ENCODE measurements around the gene TSPAN5.

Gene TSPAN5

DNA sequence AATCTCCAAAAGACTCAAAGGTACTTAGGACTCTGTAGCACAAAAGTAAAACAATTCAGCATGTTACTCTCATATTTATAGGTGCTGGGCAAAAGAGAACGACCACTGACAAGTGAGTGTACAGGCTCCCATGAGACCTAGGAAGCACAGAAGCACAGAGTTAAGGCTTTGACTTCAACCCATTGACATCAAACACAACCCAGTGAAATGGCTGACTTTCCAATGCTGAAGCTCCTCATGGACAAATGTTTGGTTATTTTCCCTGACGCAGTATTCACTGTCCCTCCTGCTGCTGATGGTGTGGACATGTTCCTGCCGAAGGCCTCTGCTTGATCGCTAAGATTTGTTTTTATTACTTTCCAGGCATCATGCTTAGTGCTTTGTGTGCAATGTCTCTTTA, 148.7 kb downstream of the TSPAN5 start:
- H3K27ac Mint-ChIP-seq: no peak overlapping the region
- ATAC-seq (no peak), DNase-seq (ENCODE audit: low spot score in 2 of 2) (no peak)
- peaks cover 46% of the 10 kb centered on the region for H3K4me1 Mint-ChIP-seq
- no peaks in the 10 kb centered on the region for H3K36me3 Mint-ChIP-seq
- H3K4me3 Mint-ChIP-seq: no peak overlapping the region
- H3K9me3 Mint-ChIP-seq: no peaks in the 10 kb centered on the region

GRCh38 chr4:98508829-98509598, 149.4 kb downstream of the TSPAN5 start:
- Mint-ChIP-seq H3K4me3 (no peak overlapping the region), H3K36me3 (no peaks in the 10 kb centered on the region), H3K4me1 (peaks cover 42% of the 10 kb centered on the region), H3K9me3 (no peaks in the 10 kb centered on the region), H3K27ac (no peak overlapping the region)
- no peak for DNase-seq (ENCODE audit: low spot score in 2 of 2)
- ATAC-seq: no peak

GRCh38 chr4:98508248-98508647, 150.2 kb downstream of the TSPAN5 start:
- peaks cover 40% of the 10 kb centered on the region for H3K4me1 Mint-ChIP-seq
- no peaks in the 10 kb centered on the region for H3K36me3 Mint-ChIP-seq
- no peaks in the 10 kb centered on the region for H3K9me3 Mint-ChIP-seq
- DNase-seq (ENCODE audit: low spot score in 2 of 2) (no peak), ATAC-seq (no peak)
- H3K27ac Mint-ChIP-seq: no peak overlapping the region
- no peak overlapping the region for H3K4me3 Mint-ChIP-seq

DNA sequence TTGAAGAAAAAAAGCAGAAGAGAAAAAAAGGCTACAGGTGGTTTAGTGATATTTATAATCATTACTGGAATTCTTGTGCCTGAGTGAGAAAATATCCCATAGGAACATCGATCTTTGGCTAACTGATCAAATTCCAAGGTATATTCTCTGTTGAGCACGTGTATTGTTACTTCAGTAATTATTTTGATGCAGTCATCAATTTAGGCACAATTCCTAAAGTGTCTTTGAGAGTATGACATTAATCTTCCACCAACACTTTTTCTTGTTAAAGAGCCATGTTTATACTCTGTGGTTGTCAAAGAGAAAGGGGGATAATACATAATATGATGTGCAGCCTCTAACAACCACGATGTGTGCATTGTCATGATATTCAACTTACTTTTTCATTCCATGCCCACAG, 151.1 kb downstream of the TSPAN5 start:
- Mint-ChIP-seq H3K4me1 (peaks cover 39% of the 10 kb centered on the region), H3K36me3 (no peaks in the 10 kb centered on the region)

DNA sequence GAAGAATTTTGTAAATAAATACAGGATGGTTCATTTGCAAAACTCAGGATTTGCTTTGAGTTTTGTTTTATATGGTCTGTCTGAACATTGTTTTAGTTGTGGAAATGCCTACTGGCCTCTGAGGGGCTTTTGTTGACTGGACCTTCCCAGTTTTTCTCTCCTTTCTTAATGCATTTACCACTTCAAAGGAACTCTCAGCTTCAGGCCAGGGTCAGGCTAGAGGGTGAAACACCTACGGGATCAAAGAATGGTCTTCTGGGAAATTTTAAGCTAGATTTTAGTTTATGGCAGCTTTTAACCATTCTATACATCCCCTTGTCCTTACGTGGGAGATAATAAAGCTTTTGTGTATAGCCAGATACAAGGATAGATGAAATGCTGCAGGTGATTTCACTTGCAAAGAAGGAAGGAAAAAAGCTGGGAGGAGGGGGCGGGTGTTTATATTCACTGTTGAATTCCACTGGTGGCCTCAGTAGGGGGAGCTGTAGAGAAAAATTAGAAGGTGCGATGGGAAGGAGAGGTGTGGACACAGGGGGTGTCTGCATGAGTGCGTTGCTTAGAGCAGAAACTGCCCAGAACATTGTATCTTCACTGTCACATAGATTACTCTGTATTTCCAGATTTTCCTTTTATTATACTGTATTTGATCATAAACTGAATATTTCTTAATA, 151.8 kb downstream of the TSPAN5 start:
- no peak for DNase-seq (ENCODE audit: low spot score in 2 of 2)
- H3K9me3 Mint-ChIP-seq: no peaks in the 10 kb centered on the region
- no peak overlapping the region for H3K4me3 Mint-ChIP-seq
- no peaks in the 10 kb centered on the region for H3K36me3 Mint-ChIP-seq
- peaks cover 45% of the 10 kb centered on the region for H3K4me1 Mint-ChIP-seq
- ATAC-seq: no peak
- H3K27ac Mint-ChIP-seq: no peak overlapping the region

More for the DNA sequence above, 151.1 kb downstream of the TSPAN5 start:
- Mint-ChIP-seq H3K4me3 (no peak overlapping the region), H3K9me3 (no peaks in the 10 kb centered on the region), H3K27ac (no peak overlapping the region)
- DNase-seq (ENCODE audit: low spot score in 2 of 2) (no peak), ATAC-seq (no peak)

DNA sequence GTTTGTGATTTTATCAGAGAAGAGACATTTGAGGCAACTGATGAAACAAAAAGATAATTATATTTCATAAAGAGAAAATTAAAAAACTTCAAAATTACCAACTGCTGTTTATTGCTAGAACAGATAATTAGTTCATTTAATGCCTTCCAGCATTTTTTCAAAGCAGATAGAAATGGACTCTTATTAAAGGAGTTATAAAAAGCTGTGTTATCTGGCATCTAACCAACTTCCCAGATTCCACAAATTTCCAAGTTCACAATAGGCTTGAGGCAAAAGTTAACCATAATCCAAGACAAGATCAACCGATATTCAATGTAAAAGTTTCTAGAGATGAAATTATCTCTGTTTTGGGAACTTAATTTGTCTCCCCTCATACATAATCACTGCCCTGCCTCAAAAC, 152.4 kb downstream of the TSPAN5 start:
- H3K9me3 Mint-ChIP-seq: no peaks in the 10 kb centered on the region
- no peak overlapping the region for H3K4me3 Mint-ChIP-seq
- H3K4me1 Mint-ChIP-seq: peaks cover 45% of the 10 kb centered on the region
- DNase-seq (ENCODE audit: low spot score in 2 of 2) (no peak), ATAC-seq (no peak)
- H3K36me3 Mint-ChIP-seq: no peaks in the 10 kb centered on the region
- H3K27ac Mint-ChIP-seq: no peak overlapping the region

DNA sequence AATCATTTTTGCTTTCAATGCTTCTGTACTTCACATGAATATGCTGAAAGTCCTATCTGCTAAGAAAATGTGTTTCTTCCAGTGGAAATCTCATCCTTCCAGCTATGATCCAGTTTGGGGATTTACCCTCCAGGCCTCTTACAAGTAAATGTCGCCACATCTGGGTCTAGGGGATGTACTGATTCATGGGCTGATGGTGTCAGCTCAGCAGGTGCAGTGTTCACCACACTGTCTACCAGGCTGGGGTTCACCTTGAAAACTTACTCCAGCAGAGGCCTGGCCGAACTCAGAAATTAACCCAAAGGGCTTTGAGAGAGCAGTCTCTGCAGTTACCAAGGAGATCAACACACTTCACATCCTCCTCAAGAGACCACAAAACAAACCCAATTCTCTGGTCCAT, 154.3 kb downstream of the TSPAN5 start:
- no peaks in the 10 kb centered on the region for H3K9me3 Mint-ChIP-seq
- H3K27ac Mint-ChIP-seq: no peak overlapping the region

DNA sequence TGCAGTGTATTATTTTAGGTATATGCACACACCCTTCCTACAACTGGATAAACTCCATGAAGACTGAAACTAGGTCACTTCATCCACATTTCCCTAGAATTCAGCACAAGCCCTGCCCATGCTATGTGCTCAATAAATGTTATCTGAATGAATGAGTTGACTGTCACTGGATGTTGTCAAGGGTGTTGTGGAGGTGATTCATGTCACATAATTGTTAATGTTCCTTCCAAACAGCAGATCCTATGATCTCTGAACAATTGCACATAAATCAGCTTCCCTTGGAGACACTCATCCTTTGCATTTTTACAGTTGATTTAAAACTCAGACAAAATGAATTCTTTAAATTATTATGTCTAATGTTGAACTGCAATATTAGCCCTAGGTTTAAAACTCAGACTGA, 154.7 kb downstream of the TSPAN5 start:
- no peak for ATAC-seq
- Mint-ChIP-seq H3K36me3 (no peaks in the 10 kb centered on the region), H3K4me3 (no peak overlapping the region), H3K9me3 (no peaks in the 10 kb centered on the region), H3K27ac (no peak overlapping the region), H3K4me1 (peaks cover 27% of the 10 kb centered on the region)
- DNase-seq (ENCODE audit: low spot score in 2 of 2): no peak

More for the DNA sequence above, 154.3 kb downstream of the TSPAN5 start:
- peaks cover 28% of the 10 kb centered on the region for H3K4me1 Mint-ChIP-seq
- H3K4me3 Mint-ChIP-seq: no peak overlapping the region
- no peak for ATAC-seq
- DNase-seq (ENCODE audit: low spot score in 2 of 2): no peak
- no peaks in the 10 kb centered on the region for H3K36me3 Mint-ChIP-seq

- peak overlapping the region; percentile 27 for H3K27ac Mint-ChIP-seq
- peaks cover 28% of the 10 kb centered on the region for H3K4me1 Mint-ChIP-seq
- H3K36me3 Mint-ChIP-seq: no peaks in the 10 kb centered on the region
- no peaks in the 10 kb centered on the region for H3K9me3 Mint-ChIP-seq
- no peak for DNase-seq (ENCODE audit: low spot score in 2 of 2)
- no peak overlapping the region for H3K4me3 Mint-ChIP-seq
- no peak for ATAC-seq
These were observed 155.8 kb downstream of the TSPAN5 start for GRCh38 chr4:98502624-98503023.

- H3K4me3 Mint-ChIP-seq: no peak overlapping the region
- no peaks in the 10 kb centered on the region for H3K36me3 Mint-ChIP-seq
- H3K4me1 Mint-ChIP-seq: peaks cover 28% of the 10 kb centered on the region
- DNase-seq (ENCODE audit: low spot score in 2 of 2): no peak
- ATAC-seq: no peak
- no peaks in the 10 kb centered on the region for H3K9me3 Mint-ChIP-seq
- H3K27ac Mint-ChIP-seq: no peak overlapping the region
These were observed 156.4 kb downstream of the TSPAN5 start for GRCh38 chr4:98502031-98502430.

- ATAC-seq (no peak), DNase-seq (ENCODE audit: low spot score in 2 of 2) (no peak)
- no peaks in the 10 kb centered on the region for H3K9me3 Mint-ChIP-seq
- peaks cover 32% of the 10 kb centered on the region for H3K4me1 Mint-ChIP-seq
- H3K27ac Mint-ChIP-seq: no peak overlapping the region
- H3K36me3 Mint-ChIP-seq: no peaks in the 10 kb centered on the region
- no peak overlapping the region for H3K4me3 Mint-ChIP-seq
These were observed 157.0 kb downstream of the TSPAN5 start for GRCh38 chr4:98501383-98501782.

- Mint-ChIP-seq H3K9me3 (no peaks in the 10 kb centered on the region), H3K4me3 (no peak overlapping the region), H3K36me3 (no peaks in the 10 kb centered on the region), H3K4me1 (peaks cover 36% of the 10 kb centered on the region), H3K27ac (no peak overlapping the region)
- DNase-seq (ENCODE audit: low spot score in 2 of 2): no peak
- ATAC-seq: no peak
These were observed 159.6 kb downstream of the TSPAN5 start for GRCh38 chr4:98498774-98499173.

DNA sequence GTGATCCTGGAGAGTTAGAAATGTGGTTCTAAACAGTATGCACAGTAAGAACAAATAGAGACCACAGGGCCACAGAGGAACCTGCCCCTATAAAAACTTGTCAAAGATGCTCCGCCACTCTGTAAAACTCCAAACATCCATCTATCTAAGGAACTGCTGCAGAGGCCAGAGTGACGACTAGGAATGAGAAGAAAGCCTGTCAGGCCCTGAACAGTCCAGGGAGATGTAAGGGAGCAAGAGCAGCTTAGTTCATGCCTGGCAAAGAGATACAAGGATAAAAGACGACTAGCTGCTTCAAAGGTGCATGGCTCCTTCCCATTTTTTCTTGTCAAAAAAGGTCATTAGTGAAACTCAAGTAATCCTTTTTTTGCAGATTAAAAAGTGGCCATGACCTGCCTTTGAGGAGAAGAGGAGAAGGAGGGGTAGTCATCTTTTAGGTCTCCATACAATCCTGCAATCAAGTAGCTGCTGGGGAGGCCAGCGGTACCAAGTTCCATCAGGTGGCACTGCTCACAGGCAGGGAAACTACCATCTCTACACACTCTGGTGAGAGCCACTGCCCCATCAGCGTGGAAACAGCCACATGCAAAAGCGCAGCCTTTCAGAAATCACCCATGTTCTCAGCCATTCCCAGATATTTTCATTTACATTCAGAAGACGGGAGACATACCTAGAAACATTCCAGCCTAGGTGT, 162.1 kb downstream of the TSPAN5 start:
- ATAC-seq: no peak
- peaks cover 33% of the 10 kb centered on the region for H3K4me1 Mint-ChIP-seq
- H3K9me3 Mint-ChIP-seq: no peaks in the 10 kb centered on the region
- H3K4me3 Mint-ChIP-seq: no peak overlapping the region
- no peak overlapping the region for H3K27ac Mint-ChIP-seq
- H3K36me3 Mint-ChIP-seq: no peaks in the 10 kb centered on the region
- no peak for DNase-seq (ENCODE audit: low spot score in 2 of 2)

GRCh38 chr4:98493296-98493695, 165.1 kb downstream of the TSPAN5 start:
- no peaks in the 10 kb centered on the region for H3K36me3 Mint-ChIP-seq
- DNase-seq (ENCODE audit: low spot score in 2 of 2) (no peak), ATAC-seq (peak; percentile 73)
- H3K4me1 Mint-ChIP-seq: peaks cover 25% of the 10 kb centered on the region
- H3K4me3 Mint-ChIP-seq: no peak overlapping the region
- H3K27ac Mint-ChIP-seq: no peak overlapping the region
- H3K9me3 Mint-ChIP-seq: no peaks in the 10 kb centered on the region

DNA sequence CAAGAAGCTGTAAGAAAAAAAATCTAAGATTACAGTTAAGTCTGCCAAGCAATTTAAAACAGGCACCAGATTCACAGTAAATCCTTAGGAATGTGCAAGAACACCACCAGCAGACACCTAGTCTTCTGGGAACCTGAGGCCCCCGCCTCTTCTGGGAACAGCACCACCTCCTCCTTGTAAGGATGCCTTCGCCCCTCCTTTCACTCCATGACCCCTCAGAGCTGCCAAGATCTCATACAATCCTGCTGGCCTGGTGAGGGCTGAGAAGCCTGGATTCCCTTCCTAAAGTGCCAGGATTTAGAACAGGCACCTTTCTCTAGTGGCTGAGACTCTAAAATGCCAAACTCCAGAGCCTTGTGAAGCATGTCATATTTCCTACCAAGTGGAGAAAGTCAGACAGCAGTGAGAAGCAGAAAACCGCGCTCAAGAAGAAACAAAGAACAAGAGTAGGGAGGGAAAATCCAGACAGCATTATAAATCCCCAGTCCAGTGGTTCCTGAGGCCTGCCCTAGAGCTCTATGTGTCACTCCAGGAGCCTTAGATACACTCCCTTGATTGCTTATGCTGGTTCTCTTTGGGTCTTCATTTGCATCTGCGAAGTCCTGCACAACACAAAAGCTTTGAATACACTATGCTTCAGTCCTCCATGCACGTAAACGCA, 166.4 kb downstream of the TSPAN5 start:
- Mint-ChIP-seq H3K9me3 (no peaks in the 10 kb centered on the region), H3K4me3 (no peak overlapping the region), H3K4me1 (peaks cover 26% of the 10 kb centered on the region), H3K27ac (no peak overlapping the region), H3K36me3 (no peaks in the 10 kb centered on the region)
- ATAC-seq (no peak), DNase-seq (ENCODE audit: low spot score in 2 of 2) (no peak)
